GM23338 (cell line): ENCODE results near the gene PDGFC.

Experiments used
- TF ChIP-seq, protein P1 (sequence below), 2 experiments: fragments of 200-600 bp in 1 of 2; sonication (generic) in 1 of 2; conservative IDR thresholded peaks; 2 replicates each; pipeline versions ENCODE4 v1.5.1 to v1.6.1; 2016 to 2017; ENCODE audit warnings: antibody characterized with exemption in 2 of 2, low read depth in 2 of 2, mild to moderate bottlenecking in 2 of 2, moderate library complexity in 1 of 2
- TF ChIP-seq, protein P2 (sequence below): IDR thresholded peaks from one replicate; pipeline ENCODE4 v1.6.1; 2018; ENCODE audit warnings: antibody characterized with exemption; ENCODE audit not compliant: unreplicated experiment

DNA sequence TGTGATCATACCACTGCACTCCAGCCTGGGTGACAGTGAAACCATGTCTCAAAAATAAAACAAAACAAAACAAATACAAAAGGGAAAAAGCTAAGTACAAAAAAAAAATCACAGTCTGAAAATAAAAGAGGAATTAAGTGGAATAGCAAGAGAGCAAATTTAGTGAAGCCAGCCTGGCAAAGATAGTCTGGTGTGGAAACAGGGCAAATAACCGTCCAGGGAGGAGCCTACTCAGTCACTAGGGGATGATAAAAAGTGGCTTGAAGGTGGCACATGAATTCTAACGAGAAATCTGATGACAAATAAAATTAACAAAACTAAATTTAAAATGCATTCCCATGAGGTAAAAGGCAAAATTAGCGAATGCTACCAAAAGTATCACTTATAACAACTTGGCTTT is 8.2 kb downstream of the PDGFC start:
- TF ChIP-seq, protein P1, sequence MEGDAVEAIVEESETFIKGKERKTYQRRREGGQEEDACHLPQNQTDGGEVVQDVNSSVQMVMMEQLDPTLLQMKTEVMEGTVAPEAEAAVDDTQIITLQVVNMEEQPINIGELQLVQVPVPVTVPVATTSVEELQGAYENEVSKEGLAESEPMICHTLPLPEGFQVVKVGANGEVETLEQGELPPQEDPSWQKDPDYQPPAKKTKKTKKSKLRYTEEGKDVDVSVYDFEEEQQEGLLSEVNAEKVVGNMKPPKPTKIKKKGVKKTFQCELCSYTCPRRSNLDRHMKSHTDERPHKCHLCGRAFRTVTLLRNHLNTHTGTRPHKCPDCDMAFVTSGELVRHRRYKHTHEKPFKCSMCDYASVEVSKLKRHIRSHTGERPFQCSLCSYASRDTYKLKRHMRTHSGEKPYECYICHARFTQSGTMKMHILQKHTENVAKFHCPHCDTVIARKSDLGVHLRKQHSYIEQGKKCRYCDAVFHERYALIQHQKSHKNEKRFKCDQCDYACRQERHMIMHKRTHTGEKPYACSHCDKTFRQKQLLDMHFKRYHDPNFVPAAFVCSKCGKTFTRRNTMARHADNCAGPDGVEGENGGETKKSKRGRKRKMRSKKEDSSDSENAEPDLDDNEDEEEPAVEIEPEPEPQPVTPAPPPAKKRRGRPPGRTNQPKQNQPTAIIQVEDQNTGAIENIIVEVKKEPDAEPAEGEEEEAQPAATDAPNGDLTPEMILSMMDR (conservative IDR thresholded peaks at IDR 0.05; ENCODE audit: low read depth in 2 of 2), result no peak
- TF ChIP-seq, protein P2, sequence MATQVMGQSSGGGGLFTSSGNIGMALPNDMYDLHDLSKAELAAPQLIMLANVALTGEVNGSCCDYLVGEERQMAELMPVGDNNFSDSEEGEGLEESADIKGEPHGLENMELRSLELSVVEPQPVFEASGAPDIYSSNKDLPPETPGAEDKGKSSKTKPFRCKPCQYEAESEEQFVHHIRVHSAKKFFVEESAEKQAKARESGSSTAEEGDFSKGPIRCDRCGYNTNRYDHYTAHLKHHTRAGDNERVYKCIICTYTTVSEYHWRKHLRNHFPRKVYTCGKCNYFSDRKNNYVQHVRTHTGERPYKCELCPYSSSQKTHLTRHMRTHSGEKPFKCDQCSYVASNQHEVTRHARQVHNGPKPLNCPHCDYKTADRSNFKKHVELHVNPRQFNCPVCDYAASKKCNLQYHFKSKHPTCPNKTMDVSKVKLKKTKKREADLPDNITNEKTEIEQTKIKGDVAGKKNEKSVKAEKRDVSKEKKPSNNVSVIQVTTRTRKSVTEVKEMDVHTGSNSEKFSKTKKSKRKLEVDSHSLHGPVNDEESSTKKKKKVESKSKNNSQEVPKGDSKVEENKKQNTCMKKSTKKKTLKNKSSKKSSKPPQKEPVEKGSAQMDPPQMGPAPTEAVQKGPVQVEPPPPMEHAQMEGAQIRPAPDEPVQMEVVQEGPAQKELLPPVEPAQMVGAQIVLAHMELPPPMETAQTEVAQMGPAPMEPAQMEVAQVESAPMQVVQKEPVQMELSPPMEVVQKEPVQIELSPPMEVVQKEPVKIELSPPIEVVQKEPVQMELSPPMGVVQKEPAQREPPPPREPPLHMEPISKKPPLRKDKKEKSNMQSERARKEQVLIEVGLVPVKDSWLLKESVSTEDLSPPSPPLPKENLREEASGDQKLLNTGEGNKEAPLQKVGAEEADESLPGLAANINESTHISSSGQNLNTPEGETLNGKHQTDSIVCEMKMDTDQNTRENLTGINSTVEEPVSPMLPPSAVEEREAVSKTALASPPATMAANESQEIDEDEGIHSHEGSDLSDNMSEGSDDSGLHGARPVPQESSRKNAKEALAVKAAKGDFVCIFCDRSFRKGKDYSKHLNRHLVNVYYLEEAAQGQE, result no peak
